Measurements from ENCODE around the gene GPALPP1.

GRCh38 chr13:44969551-44970484 is 19.5 kb upstream of the GPALPP1 start:
- TF ChIP-seq EZH2phosphoT487 (IDR thresholded peaks at IDR 0.05; ENCODE audit: borderline replicate concordance, low read depth) = no peak
- TF ChIP-seq GABPA (IDR thresholded peaks at IDR 0.05; ENCODE audit: low read depth) = no peak
- TF ChIP-seq, protein P1, sequence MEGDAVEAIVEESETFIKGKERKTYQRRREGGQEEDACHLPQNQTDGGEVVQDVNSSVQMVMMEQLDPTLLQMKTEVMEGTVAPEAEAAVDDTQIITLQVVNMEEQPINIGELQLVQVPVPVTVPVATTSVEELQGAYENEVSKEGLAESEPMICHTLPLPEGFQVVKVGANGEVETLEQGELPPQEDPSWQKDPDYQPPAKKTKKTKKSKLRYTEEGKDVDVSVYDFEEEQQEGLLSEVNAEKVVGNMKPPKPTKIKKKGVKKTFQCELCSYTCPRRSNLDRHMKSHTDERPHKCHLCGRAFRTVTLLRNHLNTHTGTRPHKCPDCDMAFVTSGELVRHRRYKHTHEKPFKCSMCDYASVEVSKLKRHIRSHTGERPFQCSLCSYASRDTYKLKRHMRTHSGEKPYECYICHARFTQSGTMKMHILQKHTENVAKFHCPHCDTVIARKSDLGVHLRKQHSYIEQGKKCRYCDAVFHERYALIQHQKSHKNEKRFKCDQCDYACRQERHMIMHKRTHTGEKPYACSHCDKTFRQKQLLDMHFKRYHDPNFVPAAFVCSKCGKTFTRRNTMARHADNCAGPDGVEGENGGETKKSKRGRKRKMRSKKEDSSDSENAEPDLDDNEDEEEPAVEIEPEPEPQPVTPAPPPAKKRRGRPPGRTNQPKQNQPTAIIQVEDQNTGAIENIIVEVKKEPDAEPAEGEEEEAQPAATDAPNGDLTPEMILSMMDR (IDR thresholded peaks at IDR 0.05) = peak; percentile 89
- peak; percentile 78 for TF ChIP-seq SMC3 (IDR thresholded peaks at IDR 0.05; ENCODE audit: low read depth, low read length)
- TF ChIP-seq, protein P2, sequence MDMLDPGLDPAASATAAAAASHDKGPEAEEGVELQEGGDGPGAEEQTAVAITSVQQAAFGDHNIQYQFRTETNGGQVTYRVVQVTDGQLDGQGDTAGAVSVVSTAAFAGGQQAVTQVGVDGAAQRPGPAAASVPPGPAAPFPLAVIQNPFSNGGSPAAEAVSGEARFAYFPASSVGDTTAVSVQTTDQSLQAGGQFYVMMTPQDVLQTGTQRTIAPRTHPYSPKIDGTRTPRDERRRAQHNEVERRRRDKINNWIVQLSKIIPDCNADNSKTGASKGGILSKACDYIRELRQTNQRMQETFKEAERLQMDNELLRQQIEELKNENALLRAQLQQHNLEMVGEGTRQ (IDR thresholded peaks at IDR 0.05; ENCODE audit: borderline replicate concordance, low read depth, low read length) = no peak
- TF ChIP-seq, protein P3, sequence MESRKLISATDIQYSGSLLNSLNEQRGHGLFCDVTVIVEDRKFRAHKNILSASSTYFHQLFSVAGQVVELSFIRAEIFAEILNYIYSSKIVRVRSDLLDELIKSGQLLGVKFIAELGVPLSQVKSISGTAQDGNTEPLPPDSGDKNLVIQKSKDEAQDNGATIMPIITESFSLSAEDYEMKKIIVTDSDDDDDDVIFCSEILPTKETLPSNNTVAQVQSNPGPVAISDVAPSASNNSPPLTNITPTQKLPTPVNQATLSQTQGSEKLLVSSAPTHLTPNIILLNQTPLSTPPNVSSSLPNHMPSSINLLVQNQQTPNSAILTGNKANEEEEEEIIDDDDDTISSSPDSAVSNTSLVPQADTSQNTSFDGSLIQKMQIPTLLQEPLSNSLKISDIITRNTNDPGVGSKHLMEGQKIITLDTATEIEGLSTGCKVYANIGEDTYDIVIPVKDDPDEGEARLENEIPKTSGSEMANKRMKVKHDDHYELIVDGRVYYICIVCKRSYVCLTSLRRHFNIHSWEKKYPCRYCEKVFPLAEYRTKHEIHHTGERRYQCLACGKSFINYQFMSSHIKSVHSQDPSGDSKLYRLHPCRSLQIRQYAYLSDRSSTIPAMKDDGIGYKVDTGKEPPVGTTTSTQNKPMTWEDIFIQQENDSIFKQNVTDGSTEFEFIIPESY (IDR thresholded peaks at IDR 0.05; ENCODE audit: borderline replicate concordance, low read depth) = no peak
- TF ChIP-seq, protein P4, sequence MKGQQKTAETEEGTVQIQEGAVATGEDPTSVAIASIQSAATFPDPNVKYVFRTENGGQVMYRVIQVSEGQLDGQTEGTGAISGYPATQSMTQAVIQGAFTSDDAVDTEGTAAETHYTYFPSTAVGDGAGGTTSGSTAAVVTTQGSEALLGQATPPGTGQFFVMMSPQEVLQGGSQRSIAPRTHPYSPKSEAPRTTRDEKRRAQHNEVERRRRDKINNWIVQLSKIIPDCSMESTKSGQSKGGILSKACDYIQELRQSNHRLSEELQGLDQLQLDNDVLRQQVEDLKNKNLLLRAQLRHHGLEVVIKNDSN (IDR thresholded peaks at IDR 0.05; ENCODE audit: borderline replicate concordance, low read depth) = no peak
